Gastrocnemius medialis (tissue), 4 donors: ENCODE data around the gene KDM5C.

Experiments used
- CTCF ChIP-seq, 5 experiments: fragments of 450-650 bp in 3 of 5; fragments of 200-600 bp in 2 of 5; sonication (generic) in 2 of 5; IDR thresholded peaks in 4 of 5; conservative IDR thresholded peaks in 1 of 5; 1 replicate in 4 of 5; 2 replicates in 1 of 5; pipeline ENCODE4 v1.5.1; 2016 to 2019; ENCODE audit warnings: antibody characterized with exemption in 5 of 5, mild to moderate bottlenecking in 3 of 5, moderate library complexity in 3 of 5
- POLR2A ChIP-seq, 2 donors: fragments of 450-650 bp; IDR thresholded peaks; one replicate each; pipeline ENCODE4 v1.6.1; 2017; ENCODE audit warnings: antibody characterized with exemption in 2 of 2, mild to moderate bottlenecking in 2 of 2, moderate library complexity in 2 of 2

GRCh38 chrX:53193093-53193492, 31.9 kb downstream of the KDM5C start:
- TF ChIP-seq CTCF (IDR thresholded peaks at IDR 0.05 in 4 of 5, conservative IDR thresholded peaks at IDR 0.05 in 1 of 5) (no peak), POLR2A (IDR thresholded peaks at IDR 0.05) (no peak)
